Lung (tissue), 12 donors: ENCODE measurements around the gene PHACTR1. TPM values are rescaled to one million over a fixed set of nuclear protein-coding genes. Genes with fewer than 3 reads are reported as not detected.

ENCODE experiments used
- ATAC-seq: fragments of 200-7000 bp; cut with Tn5 transposase; one replicate; pipeline ENCODE4 v1.9.1; 2020; ENCODE audit warnings: moderate number of reproducible peaks; ENCODE audit not compliant: insufficient read depth, low FRiP score
- DNase-seq, 3 donors: peaks; one replicate each; pipeline ENCODE4 v3.0.0-alpha.2; 2013 to 2017
- H3K27ac ChIP-seq, 2 donors: one replicate each; pipeline ENCODE4 v1.5.1; 2013; ENCODE audit warnings: mild to moderate bottlenecking in 2 of 2, moderate library complexity in 2 of 2, control low read depth in 1 of 2, inconsistent platforms in 1 of 2, low read depth in 1 of 2, low read length in 1 of 2
- H3K27me3 ChIP-seq, 3 donors: one replicate each; pipeline ENCODE4 v1.5.1; 2013; ENCODE audit warnings: low read length in 2 of 3; ENCODE audit not compliant: control insufficient read depth in 3 of 3, insufficient read depth in 3 of 3
- H3K36me3 ChIP-seq, 4 donors: one replicate each; pipeline ENCODE4 v1.5.1; 2013; ENCODE audit warnings: low read length in 4 of 4, mild to moderate bottlenecking in 1 of 4, moderate library complexity in 1 of 4; ENCODE audit not compliant: control insufficient read depth in 4 of 4, insufficient read depth in 4 of 4
- H3K4me1 ChIP-seq, 5 donors: one replicate each; pipeline ENCODE4 v1.5.1; 2013; ENCODE audit warnings: low read length in 5 of 5, mild to moderate bottlenecking in 2 of 5, moderate library complexity in 1 of 5; ENCODE audit not compliant: control insufficient read depth in 5 of 5, insufficient read depth in 5 of 5
- H3K4me3 ChIP-seq: one replicate; pipeline ENCODE4 v1.5.1; 2013; ENCODE audit warnings: mild to moderate bottlenecking, control low read depth, moderate library complexity
- H3K9ac ChIP-seq, 2 donors: one replicate each; pipeline ENCODE4 v1.5.1; 2013; ENCODE audit warnings: low read length in 2 of 2, control low read depth in 1 of 2; ENCODE audit not compliant: insufficient read depth in 1 of 2
- H3K9me3 ChIP-seq, 4 donors: one replicate each; pipeline ENCODE4 v1.5.1; 2013; ENCODE audit warnings: low read length in 3 of 4, mild to moderate bottlenecking in 1 of 4, moderate library complexity in 1 of 4; ENCODE audit not compliant: control insufficient read depth in 4 of 4, insufficient read depth in 3 of 4
- whole genome bisulfite sequencing, 2 donors: extraction: QIAGEN DNeasy Blood & Tissue Kit; methylation state at CpG; one replicate each; pipeline ENCODE4 v1.1.7; 2013; 5-methylcytosine and 5-hydroxymethylcytosine counted together
- polyA plus RNA-seq, 2 donors: library from polyadenylated mRNA; stranded (reverse); fragments of 200-250 nt; gene quantifications; one replicate each; pipeline ENCODE4 v1.2.1, GENCODE V29; 2013
- total RNA-seq, 2 donors: library from RNA; depleted of rRNA in 1 of 2; stranded (reverse); fragments of >200 nt in 1 of 2; gene quantifications; one replicate each; pipeline ENCODE4 v1.2.1, GENCODE V29; 2014 to 2021
- TF ChIP-seq, protein P1 (sequence below): IDR thresholded peaks from 2 replicates; pipeline ENCODE4 v1.5.1; 2012; ENCODE audit warnings: mild to moderate bottlenecking; ENCODE audit errors: control extremely low read depth, extremely low read depth
- donor health status: control.
- donor health status: control.
- donor health status: Bipolar disorder and iron deficiency.
- donor health status: healthy.
- donor health status: DM: yes; HTN: yes; CAD: no.

Gene PHACTR1
- total and polyA plus RNA-seq, 4 donors: 16.3 to 58.8 (median 41.9) TPM

DNA sequence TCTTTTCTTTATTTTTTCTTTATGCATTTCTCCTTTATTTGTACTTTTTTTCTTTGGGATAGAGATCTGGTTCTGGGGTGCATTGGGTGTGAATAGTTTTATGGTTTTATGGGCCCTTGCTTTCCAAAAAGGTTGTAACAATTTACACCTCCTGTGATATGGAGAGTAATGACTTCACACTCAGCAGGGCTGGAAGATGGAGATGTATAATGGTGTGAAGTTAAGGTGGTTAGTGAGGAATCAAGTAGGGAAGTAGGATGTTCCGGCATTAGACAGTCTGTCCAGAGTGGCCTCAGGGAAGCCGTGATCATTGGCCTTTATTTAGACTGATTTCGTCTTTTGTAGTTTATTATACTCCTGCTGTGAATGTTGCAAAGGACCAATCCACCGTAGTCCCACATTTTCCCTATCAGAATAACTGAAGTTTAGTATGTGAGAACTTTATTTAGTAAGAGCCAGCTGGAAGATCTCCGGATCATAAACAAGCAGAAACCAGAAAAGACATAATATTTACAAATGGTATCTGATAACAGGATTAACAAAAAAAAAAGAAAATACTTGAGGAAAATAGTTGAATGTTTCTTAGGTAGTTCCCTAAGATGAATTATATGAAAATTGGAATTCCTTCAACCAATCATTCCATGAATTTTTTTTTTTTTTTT, 356.2 kb downstream of the PHACTR1 start:
- no peaks in the 10 kb centered on the region for H3K36me3 ChIP-seq
- TF ChIP-seq, protein P1, sequence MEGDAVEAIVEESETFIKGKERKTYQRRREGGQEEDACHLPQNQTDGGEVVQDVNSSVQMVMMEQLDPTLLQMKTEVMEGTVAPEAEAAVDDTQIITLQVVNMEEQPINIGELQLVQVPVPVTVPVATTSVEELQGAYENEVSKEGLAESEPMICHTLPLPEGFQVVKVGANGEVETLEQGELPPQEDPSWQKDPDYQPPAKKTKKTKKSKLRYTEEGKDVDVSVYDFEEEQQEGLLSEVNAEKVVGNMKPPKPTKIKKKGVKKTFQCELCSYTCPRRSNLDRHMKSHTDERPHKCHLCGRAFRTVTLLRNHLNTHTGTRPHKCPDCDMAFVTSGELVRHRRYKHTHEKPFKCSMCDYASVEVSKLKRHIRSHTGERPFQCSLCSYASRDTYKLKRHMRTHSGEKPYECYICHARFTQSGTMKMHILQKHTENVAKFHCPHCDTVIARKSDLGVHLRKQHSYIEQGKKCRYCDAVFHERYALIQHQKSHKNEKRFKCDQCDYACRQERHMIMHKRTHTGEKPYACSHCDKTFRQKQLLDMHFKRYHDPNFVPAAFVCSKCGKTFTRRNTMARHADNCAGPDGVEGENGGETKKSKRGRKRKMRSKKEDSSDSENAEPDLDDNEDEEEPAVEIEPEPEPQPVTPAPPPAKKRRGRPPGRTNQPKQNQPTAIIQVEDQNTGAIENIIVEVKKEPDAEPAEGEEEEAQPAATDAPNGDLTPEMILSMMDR: no peak
- DNase-seq: peak; percentile 14 to 88 (median 82)
- no peak overlapping the region for H3K4me3 ChIP-seq
- H3K27ac ChIP-seq: peak overlapping the region in 1 of 2 donors; percentile 1
- no peak overlapping the region for H3K9ac ChIP-seq
- WGBS, 2 donors: 65 to 81% methylated on average over 5 of the region's 5 CpGs
- no peaks in the 10 kb centered on the region for H3K27me3 ChIP-seq
- H3K4me1 ChIP-seq: peaks cover 3 to 43% (median 8%) of the 10 kb centered on the region in 5 donors
- H3K9me3 ChIP-seq: no peaks in the 10 kb centered on the region
- no peak for ATAC-seq

DNA sequence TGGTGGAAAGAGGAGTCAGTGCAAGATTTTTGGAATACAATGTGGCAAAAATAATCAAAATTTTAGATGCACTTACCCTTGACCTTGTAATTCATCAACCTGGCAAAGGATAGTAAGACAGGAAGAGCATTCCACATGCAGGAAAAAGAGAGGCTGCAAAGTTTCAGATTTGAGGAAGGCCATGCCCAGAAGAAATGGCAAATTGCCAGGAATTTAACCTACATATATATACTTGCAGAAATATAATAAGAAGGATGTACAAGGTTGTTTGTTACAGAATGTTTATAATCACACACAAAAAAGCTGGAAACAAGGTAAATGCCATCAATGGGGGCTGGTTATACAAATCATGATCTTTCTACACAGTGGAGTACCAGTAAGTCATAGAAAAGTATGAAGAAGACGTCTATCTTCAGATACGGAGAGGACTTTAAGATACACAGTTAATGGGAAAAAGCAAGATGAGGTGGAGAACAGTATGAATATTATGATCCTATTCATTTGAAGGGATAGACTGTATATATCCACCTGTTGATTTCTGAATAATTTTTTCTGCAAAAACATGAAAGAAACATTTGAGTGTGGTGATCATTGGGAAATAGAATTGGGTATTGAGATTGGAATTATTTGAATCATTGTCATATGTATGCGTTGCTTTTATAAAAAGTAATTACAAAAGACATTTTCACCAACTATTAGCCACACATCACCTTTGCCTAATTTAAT, 358.0 kb downstream of the PHACTR1 start:
- H3K27ac ChIP-seq: no peak overlapping the region
- H3K36me3 ChIP-seq: no peaks in the 10 kb centered on the region
- no peak for ATAC-seq
- H3K4me3 ChIP-seq: no peak overlapping the region
- TF ChIP-seq, protein P1: no peak
- no peaks in the 10 kb centered on the region for H3K27me3 ChIP-seq
- no peaks in the 10 kb centered on the region for H3K9me3 ChIP-seq
- 90 to 91% methylated on average over 3 of the region's 3 CpGs for WGBS, 2 donors
- no peak overlapping the region for H3K9ac ChIP-seq
- peaks cover 3 to 34% (median 7%) of the 10 kb centered on the region in 5 donors for H3K4me1 ChIP-seq
- DNase-seq: no peak

DNA sequence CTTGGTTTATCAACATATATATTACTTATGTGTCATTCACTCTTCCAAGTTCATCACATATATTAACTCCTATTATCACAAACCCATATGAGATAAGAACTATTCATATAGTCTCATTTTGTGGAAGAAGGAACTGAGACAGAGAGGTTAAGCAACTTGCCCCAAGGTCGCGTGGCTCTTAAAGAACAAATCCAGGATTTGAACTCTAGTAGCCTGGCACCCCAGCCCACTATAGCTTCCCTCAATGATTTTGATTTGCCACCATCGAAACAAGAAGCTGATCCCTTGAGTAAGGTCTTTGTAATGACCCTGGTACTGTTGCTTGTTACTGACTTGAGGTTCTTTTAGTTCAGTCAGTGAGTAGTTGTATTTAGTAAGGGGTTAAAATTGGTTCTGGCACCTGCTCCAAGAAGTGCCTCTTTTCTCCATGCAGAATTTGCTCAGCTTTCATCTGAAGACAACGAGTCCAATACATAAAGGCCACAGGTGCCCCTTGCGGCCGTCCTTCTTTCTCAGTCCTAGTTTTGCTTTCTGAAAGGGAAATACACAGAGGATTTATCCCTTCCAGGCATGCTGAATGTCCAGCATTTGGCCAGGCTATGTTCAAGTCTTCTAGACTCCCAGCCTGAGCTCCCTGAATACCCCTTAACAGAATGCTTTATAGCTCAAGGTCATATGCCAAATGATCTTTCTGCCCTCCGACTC, 358.7 kb downstream of the PHACTR1 start:
- Histone ChIP-seq H3K27ac (no peak overlapping the region), H3K9me3 (no peaks in the 10 kb centered on the region), H3K4me1 (peaks cover 3 to 37% (median 7%) of the 10 kb centered on the region in 5 donors), H3K4me3 (no peak overlapping the region), H3K9ac (no peak overlapping the region), H3K36me3 (no peaks in the 10 kb centered on the region), H3K27me3 (no peaks in the 10 kb centered on the region)
- 75 to 77% methylated on average over 7 of the region's 7 CpGs for WGBS, 2 donors
- DNase-seq (no peak), ATAC-seq (no peak)
- TF ChIP-seq, protein P1: no peak
